ENCODE results near the gene ZNF556.

GRCh38 chr19:2823646-2824045 is 43.5 kb upstream of the ZNF556 start:
- TF ChIP-seq EZH2phosphoT487 (IDR thresholded peaks at IDR 0.05; ENCODE audit: insufficient read depth, low read depth) = no peak
- TF ChIP-seq EZH2 (IDR thresholded peaks at IDR 0.05; ENCODE audit: insufficient read depth, poor library complexity, severe bottlenecking) = no peak

Measured in GM23248 (cell line).